Lower lobe of right lung (tissue), 2 donors: ENCODE measurements around the gene MRRF. TPM values are rescaled to one million over a fixed set of nuclear protein-coding genes. Genes with fewer than 3 reads are reported as not detected.

ENCODE experiments used
- ATAC-seq, 2 donors: fragments of 200-7000 bp; cut with Tn5 transposase; one replicate each; pipeline ENCODE4 v1.9.1; 2020 to 2022; ENCODE audit warnings: mild to moderate bottlenecking in 2 of 2, moderate library complexity in 2 of 2
- DNase-seq: peaks from one replicate; pipeline ENCODE4 v3.0.0-alpha.2; 2020
- H3K27ac ChIP-seq: fragments of 200-600 bp; one replicate; pipeline ENCODE4 v1.8.0; 2022
- H3K27me3 ChIP-seq: fragments of 200-600 bp; one replicate; pipeline ENCODE4 v1.8.0; 2022; ENCODE audit warnings: low read depth
- H3K36me3 ChIP-seq: fragments of 200-600 bp; one replicate; pipeline ENCODE4 v1.8.0; 2022; ENCODE audit warnings: mild to moderate bottlenecking
- H3K4me1 ChIP-seq: fragments of 200-600 bp; one replicate; pipeline ENCODE4 v1.8.0; 2022
- H3K4me3 ChIP-seq: fragments of 200-600 bp; one replicate; pipeline ENCODE4 v1.8.0; 2022; ENCODE audit warnings: mild to moderate bottlenecking
- H3K9me3 ChIP-seq: fragments of 200-600 bp; one replicate; pipeline ENCODE4 v1.8.0; 2022
- CTCF ChIP-seq: fragments of 200-600 bp; IDR thresholded peaks from one replicate; pipeline ENCODE4 v1.8.0; 2022; ENCODE audit warnings: antibody characterized with exemption, mild to moderate bottlenecking
- intact Hi-C: fragments of 100-400 bp; cut with DNase I; formaldehyde crosslinking; loops from one replicate; pipeline ENCODE4 v1.11.0; 2022
- total RNA-seq: library from RNA; stranded (reverse); fragmentation: NEBNext Ultra II Directional; extraction: Animal tissue kit (Norgen Biotek cat#: 25700); gene quantifications from one replicate; pipeline ENCODE4 v1.2.1, GENCODE V29; 2021
- donor health status: DM: no; HTN: yes; CAD: no; lungs with severe emphysema.

The MRRF gene
- total RNA-seq, 1 donor from 2014 or later: 30.2 TPM

DNA sequence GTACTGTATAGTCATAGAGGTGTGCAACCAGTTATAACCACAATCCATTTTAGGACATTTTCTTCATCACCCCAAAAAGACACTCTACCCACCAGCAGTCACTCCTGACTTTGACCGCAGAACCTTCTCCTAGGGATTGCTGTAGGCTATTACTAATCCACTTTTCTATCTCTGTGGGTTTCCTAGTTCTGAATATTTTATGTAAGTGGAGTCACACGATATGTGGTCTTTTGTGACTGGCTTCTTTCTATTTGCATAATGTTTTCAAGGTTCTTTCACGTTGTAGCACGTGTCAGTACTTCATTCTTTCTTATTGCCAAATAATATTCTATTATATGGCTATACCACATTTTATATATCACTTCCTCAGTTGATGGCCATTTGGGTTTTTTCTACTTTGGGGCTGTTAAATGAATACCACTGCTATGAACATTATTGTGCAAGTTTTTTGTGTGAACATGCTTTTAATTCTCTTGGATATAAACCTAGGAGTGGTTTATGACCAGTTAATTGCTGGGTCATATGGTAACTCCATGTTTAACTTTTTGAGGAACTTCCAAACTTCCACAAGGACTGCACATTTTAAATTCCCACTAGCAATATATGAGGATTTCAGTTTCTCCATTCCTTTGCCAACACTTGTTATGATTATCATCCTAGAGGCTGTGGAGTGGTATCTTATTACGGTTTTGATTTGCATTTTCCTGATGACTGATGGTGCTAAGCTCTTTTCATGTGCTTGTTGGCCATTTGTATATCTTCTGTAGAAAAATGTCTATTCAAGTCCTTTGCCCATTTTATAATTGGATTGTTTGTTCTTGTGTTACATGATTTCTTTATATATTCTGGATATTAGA lies 37.8 kb downstream of the MRRF start:
- H3K4me1 ChIP-seq: no peaks in the 10 kb centered on the region
- H3K4me3 ChIP-seq: no peak overlapping the region
- TF ChIP-seq CTCF: no peak
- H3K27me3 ChIP-seq: no peaks in the 10 kb centered on the region
- no peak overlapping the region for H3K27ac ChIP-seq
- no peaks in the 10 kb centered on the region for H3K9me3 ChIP-seq
- ATAC-seq (no peak), DNase-seq (no peak)
- intact Hi-C loops: no loop called here
- H3K36me3 ChIP-seq: peaks cover 40% of the 10 kb centered on the region

DNA sequence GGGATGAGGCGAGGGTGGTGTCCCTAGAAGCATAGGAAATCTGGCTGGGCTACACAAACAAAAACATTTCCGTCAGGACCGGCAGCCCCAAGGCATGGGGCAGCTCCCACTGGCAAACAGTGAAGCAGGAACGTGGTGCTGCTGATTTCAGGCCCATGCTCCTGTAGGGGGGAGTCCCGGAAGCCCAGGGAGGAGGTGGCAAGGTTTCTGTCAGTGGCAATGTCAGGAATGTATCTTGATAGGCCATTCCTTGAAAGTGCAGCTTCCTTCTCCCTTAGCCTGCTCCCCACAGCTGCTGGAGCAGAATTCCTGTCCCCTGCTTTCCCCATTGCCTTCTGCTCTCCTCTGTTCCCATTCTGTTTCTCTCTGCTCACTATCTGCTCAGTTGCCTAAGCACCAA lies 42.4 kb downstream of the MRRF start:
- H3K4me1 ChIP-seq: peaks cover 3% of the 10 kb centered on the region
- no peaks in the 10 kb centered on the region for H3K9me3 ChIP-seq
- no peaks in the 10 kb centered on the region for H3K27me3 ChIP-seq
- intact Hi-C loops: no loop called here
- no peak for TF ChIP-seq CTCF
- H3K4me3 ChIP-seq: no peak overlapping the region
- peak overlapping the region; percentile 43 for H3K27ac ChIP-seq
- peaks cover 67% of the 10 kb centered on the region for H3K36me3 ChIP-seq
- ATAC-seq: no peak
- DNase-seq: no peak

DNA sequence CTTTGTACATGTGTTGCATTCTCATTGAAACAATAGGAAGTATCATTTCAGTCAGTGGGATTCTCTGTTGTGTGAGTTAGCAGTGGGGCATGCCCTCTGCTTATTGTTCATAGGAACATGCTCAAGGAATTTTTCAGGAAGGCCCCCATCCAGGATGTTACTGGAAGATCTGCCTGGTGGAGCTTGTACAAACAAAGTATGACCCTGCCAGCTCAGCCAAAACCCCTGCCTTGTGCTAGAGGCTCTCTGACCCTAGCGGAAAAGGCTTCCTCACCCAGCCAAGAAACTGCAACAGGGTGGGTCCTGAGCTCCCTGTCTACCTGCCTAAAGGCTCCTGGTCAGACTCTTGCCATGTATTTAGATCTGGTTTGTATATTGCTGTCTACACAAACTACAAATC lies 43.2 kb downstream of the MRRF start:
- intact Hi-C loops: no loop called here
- DNase-seq (no peak), ATAC-seq (peak; percentile 19 to 29)

DNA sequence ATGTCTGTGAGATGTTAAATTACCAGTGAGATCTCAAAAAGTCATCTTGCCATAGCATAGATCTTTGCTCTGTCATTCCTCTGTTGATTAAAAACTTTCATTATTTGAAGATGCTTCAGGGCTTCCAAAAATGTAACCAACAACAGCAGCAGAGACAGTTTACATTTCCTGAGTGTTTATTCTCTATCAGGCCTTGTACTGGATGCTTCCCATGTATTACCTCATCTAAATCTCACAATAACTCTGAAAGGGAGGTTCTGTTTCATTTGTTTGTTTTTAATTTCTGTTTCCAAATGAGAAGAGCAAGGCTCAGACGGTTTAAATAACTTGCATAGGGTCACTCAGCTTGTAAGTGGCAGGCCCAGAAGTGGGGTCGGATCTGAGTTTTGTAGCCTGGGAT lies 45.2 kb downstream of the MRRF start:
- H3K4me3 ChIP-seq: no peak overlapping the region
- ATAC-seq (no peak), DNase-seq (no peak)
- no peaks in the 10 kb centered on the region for H3K9me3 ChIP-seq
- intact Hi-C loops: no loop called here
- peaks cover 3% of the 10 kb centered on the region for H3K4me1 ChIP-seq
- H3K36me3 ChIP-seq: peaks cover 82% of the 10 kb centered on the region
- no peaks in the 10 kb centered on the region for H3K27me3 ChIP-seq
- no peak overlapping the region for H3K27ac ChIP-seq
- TF ChIP-seq CTCF: no peak

More for the DNA sequence above, 43.2 kb downstream of the MRRF start:
- Histone ChIP-seq H3K36me3 (peaks cover 72% of the 10 kb centered on the region), H3K9me3 (no peaks in the 10 kb centered on the region), H3K4me1 (peaks cover 3% of the 10 kb centered on the region), H3K27ac (no peak overlapping the region), H3K27me3 (no peaks in the 10 kb centered on the region), H3K4me3 (no peak overlapping the region)
- no peak for TF ChIP-seq CTCF

DNA sequence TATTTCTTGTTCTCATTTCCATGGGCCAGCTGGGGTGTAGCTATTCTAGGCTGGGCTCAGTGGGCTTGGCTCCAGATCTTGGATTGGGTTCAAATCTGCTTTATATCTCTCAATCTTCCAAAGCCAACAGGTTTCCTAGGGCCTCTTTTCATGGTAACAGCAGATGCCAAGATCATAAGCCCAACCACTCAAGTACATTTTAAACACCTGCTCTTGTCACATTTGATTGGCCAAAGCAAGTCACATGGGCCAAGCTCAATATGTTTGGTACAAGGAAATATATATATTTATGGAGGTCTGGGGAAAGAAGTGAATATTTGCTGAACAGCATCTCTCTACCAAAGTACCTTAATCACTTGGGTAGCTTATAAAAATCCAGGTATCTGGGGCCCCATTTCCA lies 49.5 kb downstream of the MRRF start:
- Histone ChIP-seq H3K4me3 (no peak overlapping the region), H3K27me3 (no peaks in the 10 kb centered on the region), H3K4me1 (peaks cover 3% of the 10 kb centered on the region), H3K9me3 (no peaks in the 10 kb centered on the region), H3K36me3 (peaks cover 81% of the 10 kb centered on the region), H3K27ac (no peak overlapping the region)
- DNase-seq: no peak
- intact Hi-C loops: no loop called here
- ATAC-seq: no peak
- TF ChIP-seq CTCF: no peak
